Activated CD4-positive, alpha-beta T cell treated with anti-CD3 and anti-CD28 coated beads, Interleukin-2, amount 50 U/mL, for 1 hour (primary cell): ENCODE data around the gene THSD8.
"Not testable (repeated sequence)": the region's sequence is repeated elsewhere in the genome, so short reads cannot be mapped to it uniquely, and the experiment has no call there.

Experiments used
- DNase-seq: peaks from one replicate; pipeline ENCODE4 v3.0.0-alpha.2; 2020

THSD8 gene

DNA sequence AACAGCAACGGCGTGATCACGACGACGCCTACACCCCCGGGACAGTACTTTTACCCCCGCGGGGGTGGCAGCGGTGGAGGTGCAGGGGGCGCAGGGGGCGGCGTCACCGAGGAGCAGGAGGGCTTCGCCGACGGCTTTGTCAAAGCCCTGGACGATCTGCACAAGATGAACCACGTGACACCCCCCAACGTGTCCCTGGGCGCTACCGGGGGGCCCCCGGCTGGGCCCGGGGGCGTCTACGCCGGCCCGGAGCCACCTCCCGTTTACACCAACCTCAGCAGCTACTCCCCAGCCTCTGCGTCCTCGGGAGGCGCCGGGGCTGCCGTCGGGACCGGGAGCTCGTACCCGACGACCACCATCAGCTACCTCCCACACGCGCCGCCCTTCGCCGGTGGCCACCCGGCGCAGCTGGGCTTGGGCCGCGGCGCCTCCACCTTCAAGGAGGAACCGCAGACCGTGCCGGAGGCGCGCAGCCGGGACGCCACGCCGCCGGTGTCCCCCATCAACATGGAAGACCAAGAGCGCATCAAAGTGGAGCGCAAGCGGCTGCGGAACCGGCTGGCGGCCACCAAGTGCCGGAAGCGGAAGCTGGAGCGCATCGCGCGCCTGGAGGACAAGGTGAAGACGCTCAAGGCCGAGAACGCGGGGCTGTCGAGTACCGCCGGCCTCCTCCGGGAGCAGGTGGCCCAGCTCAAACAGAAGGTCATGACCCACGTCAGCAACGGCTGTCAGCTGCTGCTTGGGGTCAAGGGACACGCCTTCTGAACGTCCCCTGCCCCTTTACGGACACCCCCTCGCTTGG lies 9.6 kb upstream of the THSD8 start:
- DNase-seq = peak; percentile 65

GRCh38 chr19:12792853-12793289 lies 9.0 kb upstream of the THSD8 start:
- DNase-seq = peak; percentile 53

- DNase-seq = peak; percentile 93
These were observed 8.3 kb upstream of the THSD8 start for GRCh38 chr19:12793290-12794195.

- DNase-seq = no peak
These were observed 7.5 kb upstream of the THSD8 start for GRCh38 chr19:12794196-12794941.

GRCh38 chr19:12794971-12795381 lies 6.9 kb upstream of the THSD8 start:
- no peak for DNase-seq

GRCh38 chr19:12796146-12797071 lies 5.5 kb upstream of the THSD8 start:
- DNase-seq = peak; percentile 72

GRCh38 chr19:12797141-12797587 lies 4.7 kb upstream of the THSD8 start:
- DNase-seq = no peak

GRCh38 chr19:12797607-12798006 lies 4.3 kb upstream of the THSD8 start:
- DNase-seq = not testable (repeated sequence)

DNA sequence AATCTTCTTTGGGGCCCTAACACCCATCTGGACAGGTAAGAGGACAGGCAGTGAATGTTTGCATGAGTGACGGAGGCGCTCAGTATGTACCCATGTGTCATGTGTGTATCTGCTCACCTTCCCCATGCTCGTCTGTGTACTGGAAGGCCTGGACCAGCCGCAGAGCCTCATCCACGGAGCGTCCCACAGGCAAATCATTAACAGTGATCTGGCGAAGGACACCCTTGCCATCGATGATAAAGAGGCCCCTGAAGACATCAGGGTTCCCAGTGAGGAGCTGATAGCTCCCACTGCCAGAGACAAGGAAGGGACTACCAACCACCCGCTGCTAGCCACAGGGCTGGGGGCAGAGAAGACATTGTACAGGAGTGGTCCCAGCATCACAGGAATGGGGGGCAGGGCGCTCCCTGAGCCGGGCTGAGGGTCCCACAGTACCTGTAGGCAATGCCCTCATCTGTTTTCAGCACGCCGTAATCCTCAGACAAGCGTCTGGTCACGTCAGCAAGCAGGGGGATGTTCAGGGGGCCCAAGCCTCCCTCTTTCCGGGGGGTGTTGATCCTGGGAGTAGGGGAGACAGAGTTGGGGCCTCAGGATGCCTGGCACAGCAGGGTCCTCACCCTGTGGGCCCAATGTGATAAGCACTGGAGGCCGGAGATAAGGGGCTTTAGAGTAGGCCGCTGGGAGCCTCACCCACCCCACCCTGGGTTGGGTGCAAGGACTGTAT lies 2.0 kb upstream of the THSD8 start:
- no peak for DNase-seq

DNA sequence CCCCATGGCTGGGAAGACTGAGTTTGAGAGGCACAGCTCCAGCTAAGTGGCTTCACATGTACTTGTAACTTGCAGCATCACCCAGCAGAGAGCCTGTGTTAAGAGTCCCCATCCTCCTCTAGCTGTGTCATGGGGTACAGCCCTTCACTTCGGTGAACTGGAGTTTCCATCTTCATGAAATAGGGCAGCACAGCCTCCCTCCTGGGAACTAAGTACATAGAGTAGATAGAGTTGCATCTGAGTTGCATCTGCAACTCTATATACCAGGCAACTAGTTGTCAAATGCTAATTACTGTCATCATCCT lies 1.5 kb upstream of the THSD8 start:
- no peak for DNase-seq

DNA sequence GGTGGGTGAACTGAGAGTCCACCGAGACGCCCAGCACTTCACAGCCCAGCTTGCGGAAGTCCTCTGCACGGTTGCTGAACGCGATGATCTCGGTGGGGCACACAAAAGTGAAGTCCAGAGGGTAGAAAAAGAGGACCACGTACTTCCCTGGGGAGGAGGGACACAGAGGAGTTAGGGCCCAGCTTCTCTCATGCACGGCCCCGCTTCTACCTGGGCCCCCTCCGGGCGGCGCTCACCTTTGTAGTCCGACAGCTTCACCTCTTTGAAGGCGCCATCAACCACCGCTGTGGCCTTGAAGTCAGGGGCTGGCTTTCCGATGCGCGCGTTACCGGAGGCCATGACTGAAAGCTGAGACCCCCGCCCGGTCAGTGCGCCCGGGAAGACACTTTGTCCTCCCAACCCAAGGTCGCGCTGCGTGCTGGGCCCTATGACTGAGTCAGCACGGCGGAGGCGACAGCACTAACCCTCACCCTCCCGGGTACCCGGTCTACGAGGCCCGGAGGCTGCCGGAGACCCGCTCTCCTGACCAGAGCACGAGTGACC lies 875 bp upstream of the THSD8 start:
- DNase-seq = no peak

DNA sequence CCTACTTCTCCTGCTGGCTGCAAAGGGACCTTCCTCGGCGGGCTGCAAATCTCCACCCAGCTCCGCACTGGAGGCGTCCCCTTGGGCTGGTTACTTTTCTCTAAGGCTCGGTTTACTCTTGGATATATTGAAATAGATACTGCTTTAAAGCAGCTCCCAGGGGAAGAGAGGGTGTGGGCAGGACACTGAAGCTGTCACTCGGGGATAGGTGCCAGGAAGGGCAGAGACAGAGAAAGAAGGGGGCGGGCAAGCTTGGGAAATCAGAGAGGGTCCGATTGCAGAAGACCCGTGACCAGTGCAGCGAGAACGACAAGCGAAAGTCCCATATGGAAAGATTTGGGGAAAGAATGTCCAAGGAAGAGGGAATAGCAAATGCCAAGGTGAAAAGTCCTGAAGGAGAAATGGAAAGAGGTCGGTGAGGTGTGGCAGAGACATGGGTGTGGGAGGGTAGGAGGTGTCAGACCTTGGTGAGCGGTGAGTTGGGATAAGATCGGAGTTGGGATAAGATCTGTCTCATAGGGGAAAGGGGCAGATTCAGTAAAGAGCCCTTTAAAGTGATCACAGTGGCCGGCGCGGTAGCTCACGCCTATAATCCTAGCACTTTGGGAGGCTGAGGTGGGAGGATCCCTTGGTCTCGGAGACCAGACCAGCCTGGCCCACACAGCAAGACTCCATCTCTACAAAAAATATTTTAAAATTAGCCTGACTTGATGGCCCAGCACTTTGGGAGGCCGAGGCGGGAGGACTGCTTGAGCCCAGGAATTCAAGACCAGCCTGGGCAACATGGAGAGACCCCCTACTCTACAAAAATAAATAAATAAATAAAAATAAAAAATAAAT lies 618 bp downstream of the THSD8 start:
- no peak for DNase-seq

- DNase-seq = no peak
These were observed 2.2 kb downstream of the THSD8 start for GRCh38 chr19:12804051-12804450.

GRCh38 chr19:12806242-12807081 lies 4.6 kb downstream of the THSD8 start, which contains the start of gene RNASEH2A:
TSS of gene RNASEH2A (plus strand) at chr19:12806584. CDS start at chr19:12806674, 90 bp downstream.
- peak; percentile 83 for DNase-seq

DNA sequence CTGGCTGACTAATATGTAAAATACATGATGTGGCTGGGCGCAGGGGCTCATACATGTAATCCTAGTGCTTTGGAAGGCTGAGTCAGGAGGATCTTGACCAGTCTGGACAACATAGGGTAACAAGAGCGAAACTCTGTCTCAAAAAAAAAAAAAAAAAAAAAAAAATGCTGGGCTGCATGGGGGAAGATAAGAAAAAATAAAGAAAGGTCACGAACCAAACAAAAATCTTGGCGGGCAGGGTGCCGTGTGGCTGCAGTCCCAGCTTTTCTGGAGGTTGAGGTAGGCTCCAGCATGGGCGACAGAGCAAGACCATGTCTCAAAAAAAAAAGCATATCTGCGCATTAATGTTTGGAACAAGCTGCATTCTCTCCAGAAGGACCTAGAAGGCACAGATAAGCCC lies 13.2 kb downstream of the THSD8 start:
- DNase-seq = no peak

DNA sequence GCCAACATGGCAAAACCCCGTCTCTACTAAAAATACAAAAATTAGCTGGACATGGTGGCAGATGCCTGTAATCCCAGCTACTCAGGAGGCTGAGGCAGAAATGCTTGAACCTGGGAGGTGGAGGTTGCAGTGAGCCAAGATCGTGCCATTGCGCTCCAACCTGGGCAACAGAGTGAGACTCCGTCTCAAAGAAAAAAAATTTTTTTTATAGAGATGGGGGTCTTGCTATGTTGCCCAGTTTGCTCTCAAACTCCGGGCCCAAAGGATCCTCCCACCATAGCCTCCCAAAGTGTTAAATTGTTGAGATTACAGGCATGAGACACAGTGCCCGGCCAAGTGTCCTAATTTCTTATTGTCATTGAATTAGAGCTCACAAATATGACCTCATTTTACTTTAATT lies 15.3 kb downstream of the THSD8 start:
- not testable (repeated sequence) for DNase-seq

- not testable (repeated sequence) for DNase-seq
These were observed 15.9 kb downstream of the THSD8 start for GRCh38 chr19:12817810-12818209.

- no peak for DNase-seq
These were observed 19.9 kb downstream of the THSD8 start for GRCh38 chr19:12821761-12822160.
